ENCODE results near the gene PLPP4.

Gene PLPP4

DNA sequence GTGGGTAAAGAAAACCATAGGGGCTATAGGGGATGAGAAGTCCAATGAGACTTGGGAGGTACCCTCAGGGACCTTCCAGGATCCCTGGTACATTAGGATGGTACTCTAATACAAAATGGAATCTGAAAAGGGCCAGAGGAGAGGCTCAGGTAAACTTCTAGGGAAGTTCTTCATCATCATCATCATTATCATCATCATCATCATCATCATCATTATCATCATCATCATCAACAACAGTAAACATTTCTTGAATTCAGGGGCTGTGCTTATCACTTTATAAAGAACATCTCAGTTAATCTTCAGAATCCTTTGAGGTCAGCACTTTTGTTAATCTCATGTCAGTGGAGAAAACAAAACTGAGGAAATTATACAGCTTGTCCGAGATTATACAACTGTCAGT lies 50.1 kb downstream of the PLPP4 start:
- no peak for DNase-seq (ENCODE audit: low spot score)
- ChIA-PET POLR2A (ENCODE audit: low non-redundant PET) (no interaction called here), CTCF (no interaction called here)
- TF ChIP-seq, protein P1, sequence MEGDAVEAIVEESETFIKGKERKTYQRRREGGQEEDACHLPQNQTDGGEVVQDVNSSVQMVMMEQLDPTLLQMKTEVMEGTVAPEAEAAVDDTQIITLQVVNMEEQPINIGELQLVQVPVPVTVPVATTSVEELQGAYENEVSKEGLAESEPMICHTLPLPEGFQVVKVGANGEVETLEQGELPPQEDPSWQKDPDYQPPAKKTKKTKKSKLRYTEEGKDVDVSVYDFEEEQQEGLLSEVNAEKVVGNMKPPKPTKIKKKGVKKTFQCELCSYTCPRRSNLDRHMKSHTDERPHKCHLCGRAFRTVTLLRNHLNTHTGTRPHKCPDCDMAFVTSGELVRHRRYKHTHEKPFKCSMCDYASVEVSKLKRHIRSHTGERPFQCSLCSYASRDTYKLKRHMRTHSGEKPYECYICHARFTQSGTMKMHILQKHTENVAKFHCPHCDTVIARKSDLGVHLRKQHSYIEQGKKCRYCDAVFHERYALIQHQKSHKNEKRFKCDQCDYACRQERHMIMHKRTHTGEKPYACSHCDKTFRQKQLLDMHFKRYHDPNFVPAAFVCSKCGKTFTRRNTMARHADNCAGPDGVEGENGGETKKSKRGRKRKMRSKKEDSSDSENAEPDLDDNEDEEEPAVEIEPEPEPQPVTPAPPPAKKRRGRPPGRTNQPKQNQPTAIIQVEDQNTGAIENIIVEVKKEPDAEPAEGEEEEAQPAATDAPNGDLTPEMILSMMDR (conservative IDR thresholded peaks at IDR 0.05; ENCODE audit: low read depth), result no peak
- H3K27ac ChIP-seq, result no peak overlapping the region

DNA sequence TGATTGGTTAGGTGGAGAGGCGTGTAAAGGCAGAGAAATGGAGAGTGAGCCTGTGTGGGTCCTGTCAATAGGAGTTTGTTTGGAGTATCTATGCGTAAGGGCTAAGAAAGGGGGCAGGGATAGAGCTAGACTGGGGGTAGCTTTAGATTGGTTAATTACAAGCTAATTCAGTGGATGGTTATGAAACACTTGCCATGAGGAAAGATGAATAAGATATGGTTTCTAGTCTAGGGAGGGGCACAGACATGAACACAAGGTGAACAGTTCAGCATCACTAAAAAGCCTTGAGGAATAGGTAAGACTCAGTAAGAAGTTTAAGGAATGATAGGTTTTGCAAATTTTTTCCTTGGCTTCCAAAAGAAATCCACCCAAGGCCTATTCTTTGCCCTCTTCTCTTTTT lies 50.6 kb downstream of the PLPP4 start:
- POLR2A ChIA-PET (ENCODE audit: low non-redundant PET), result interaction anchor here (0.5 kb wide), 1 partner anchor 92 kb away, joined by 3 read pairs; no protein-coding TSS in a partner anchor
- TF ChIP-seq, protein P1 (conservative IDR thresholded peaks at IDR 0.05; ENCODE audit: low read depth), result no peak
- no peak for DNase-seq (ENCODE audit: low spot score)
- CTCF ChIA-PET, result no interaction called here
- H3K27ac ChIP-seq, result no peak overlapping the region

DNA sequence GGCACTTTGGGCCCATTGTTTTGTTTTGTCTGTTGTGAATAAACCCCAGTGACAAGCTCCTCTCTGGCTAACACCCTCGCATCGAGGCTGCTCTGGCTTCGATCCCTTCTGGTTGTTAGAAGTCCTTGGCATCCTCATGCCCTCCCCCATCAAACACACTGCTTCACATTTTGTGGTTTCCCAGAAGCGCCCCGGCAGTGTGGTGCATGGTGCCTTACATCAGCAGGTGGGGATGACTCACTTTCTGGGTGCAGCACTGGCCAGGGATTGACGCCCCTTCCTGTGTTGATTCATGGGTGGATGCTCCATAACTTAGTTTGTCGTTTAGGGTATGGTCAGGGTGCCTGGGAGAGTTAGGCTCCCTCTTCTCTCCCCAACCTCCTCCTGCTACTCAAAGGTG lies 51.4 kb downstream of the PLPP4 start:
- DNase-seq (ENCODE audit: low spot score), result peak; percentile 96
- peak overlapping the region; percentile 67 for H3K27ac ChIP-seq
- POLR2A ChIA-PET (ENCODE audit: low non-redundant PET), result no interaction called here
- TF ChIP-seq, protein P1 (conservative IDR thresholded peaks at IDR 0.05; ENCODE audit: low read depth), result no peak
- CTCF ChIA-PET, result no interaction called here

DNA sequence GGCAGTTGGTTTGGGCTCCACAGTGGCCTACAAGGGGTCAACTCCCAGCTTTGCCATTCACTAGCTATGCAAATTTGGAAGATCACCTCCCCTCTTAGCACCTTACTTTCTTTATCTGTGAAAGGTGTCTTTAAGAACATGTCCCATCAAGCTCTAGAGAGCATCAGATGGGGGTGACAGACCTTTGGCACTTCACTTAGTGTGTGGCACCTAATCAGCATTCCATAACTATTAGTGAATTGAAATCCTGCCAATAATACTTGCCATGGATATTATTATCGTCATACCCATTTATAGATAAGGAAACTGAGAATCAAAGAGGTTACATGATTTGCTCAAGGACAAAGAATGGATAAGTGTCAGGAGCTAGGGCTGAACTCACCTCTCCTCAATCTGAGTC lies 51.9 kb downstream of the PLPP4 start:
- POLR2A ChIA-PET (ENCODE audit: low non-redundant PET), result no interaction called here
- no peak for DNase-seq (ENCODE audit: low spot score)
- TF ChIP-seq, protein P1 (conservative IDR thresholded peaks at IDR 0.05; ENCODE audit: low read depth), result no peak
- peak overlapping the region; percentile 67; the same call in 1 of the 2 replicates for H3K27ac ChIP-seq
- CTCF ChIA-PET, result interaction anchor here (0.5 kb wide), 1 partner anchor 428 kb away, joined by 4 read pairs; no protein-coding TSS in a partner anchor

DNA sequence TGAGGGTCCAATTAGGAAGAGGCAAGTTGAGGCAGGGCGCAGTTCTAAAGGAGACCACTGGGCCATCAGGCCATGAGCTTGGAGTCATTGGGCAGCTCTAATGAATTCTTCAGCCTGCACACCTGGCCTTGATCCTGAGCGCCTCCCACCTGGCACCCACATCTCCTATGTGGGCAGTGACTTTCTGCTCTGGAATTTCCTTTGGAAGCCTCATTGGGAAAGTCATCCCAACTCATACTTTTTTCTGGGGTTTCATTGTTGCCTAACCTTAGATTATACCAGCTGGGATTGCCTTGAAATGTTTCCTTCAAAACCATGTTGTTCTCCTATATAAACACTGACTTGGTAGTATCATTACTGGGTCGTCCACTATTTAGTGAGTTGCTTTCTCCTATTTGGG lies 54.1 kb downstream of the PLPP4 start:
- peak overlapping the region; percentile 59 for H3K27ac ChIP-seq
- DNase-seq (ENCODE audit: low spot score), result peak; percentile 85
- TF ChIP-seq, protein P1 (conservative IDR thresholded peaks at IDR 0.05; ENCODE audit: low read depth), result no peak
- ChIA-PET POLR2A (ENCODE audit: low non-redundant PET) (no interaction called here), CTCF (no interaction called here)

DNA sequence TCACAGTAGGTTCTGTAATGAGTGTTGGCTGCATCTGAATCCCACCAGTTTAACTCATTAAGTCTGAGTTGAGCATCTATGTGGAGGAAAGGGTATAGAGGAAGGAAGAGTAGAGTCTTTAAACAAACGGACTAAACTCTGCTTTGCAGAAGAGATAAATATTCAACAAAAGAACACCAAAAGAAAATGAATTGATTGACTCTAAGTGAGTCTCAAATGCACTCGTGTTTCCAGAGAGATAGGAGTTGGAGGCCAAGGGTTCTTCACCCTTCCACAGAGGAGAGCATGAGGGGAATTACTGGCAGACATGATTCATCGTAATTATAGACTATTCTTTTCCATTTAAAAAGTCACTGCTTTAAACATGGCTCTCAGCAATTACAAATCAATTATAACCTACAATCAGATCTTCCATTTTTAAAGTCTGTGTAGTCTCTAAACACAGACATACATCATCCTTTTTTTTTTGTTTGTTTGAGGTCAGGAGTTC lies 56.3 kb downstream of the PLPP4 start:
- TF ChIP-seq, protein P1 (conservative IDR thresholded peaks at IDR 0.05; ENCODE audit: low read depth), result no peak
- POLR2A ChIA-PET (ENCODE audit: low non-redundant PET), result no interaction called here
- DNase-seq (ENCODE audit: low spot score), result no peak
- CTCF ChIA-PET, result no interaction called here
- no peak overlapping the region for H3K27ac ChIP-seq
